GM19240 (cell line): Measurements from ENCODE around the gene RBM41.

Source experiments
- DNase-seq: peaks from one replicate; pipeline ENCODE4 v3.0.0; 2011; ENCODE audit warnings: low spot score; ENCODE audit not compliant: insufficient read length

Gene RBM41

GRCh38 chrX:107029752-107030151, 88.9 kb downstream of the RBM41 start:
- DNase-seq = no peak

GRCh38 chrX:107025545-107025944, 93.1 kb downstream of the RBM41 start:
- DNase-seq = no peak

GRCh38 chrX:107014936-107015335, 103.7 kb downstream of the RBM41 start:
- no peak for DNase-seq
